Testis (tissue), 3 donors: ENCODE data around the gene CYP26A1. TPM values are rescaled to one million over a fixed set of nuclear protein-coding genes. Genes with fewer than 3 reads are reported as not detected.
A peak's percentile ranks its signal among the peaks of the same experiment; 100 is the strongest.

ENCODE experiments used
- DNase-seq: peaks from one replicate; pipeline ENCODE4 v3.0.0-alpha.2; 2019
- H3K27ac ChIP-seq, 2 donors: fragments of 200-600 bp; sonication (generic); one replicate each; pipeline ENCODE4 v1.5.1; 2019
- H3K27me3 ChIP-seq: fragments of 200-600 bp; sonication (generic); one replicate; pipeline ENCODE4 v1.5.1; 2019
- H3K36me3 ChIP-seq: fragments of 200-600 bp; sonication (generic); one replicate; pipeline ENCODE4 v1.5.1; 2017; ENCODE audit warnings: low read depth; ENCODE audit errors: missing control alignments
- H3K4me1 ChIP-seq: fragments of 200-600 bp; sonication (generic); one replicate; pipeline ENCODE4 v1.5.1; 2019
- H3K4me3 ChIP-seq, 2 donors: fragments of 200-600 bp; sonication (generic); one replicate each; pipeline ENCODE4 v1.5.1; 2017 to 2019
- H3K9me3 ChIP-seq: fragments of 200-600 bp; sonication (generic); one replicate; pipeline ENCODE4 v1.5.1; 2017
- POLR2A ChIP-seq: fragments of 450-650 bp; IDR thresholded peaks from one replicate; pipeline ENCODE4 v1.6.1; 2017; ENCODE audit warnings: antibody characterized with exemption, mild to moderate bottlenecking, moderate library complexity
- WGBS, 2 donors: methylation state at CpG; one replicate each; pipeline ENCODE4 v1.1.5; 2018; 5-methylcytosine and 5-hydroxymethylcytosine counted together
- intact Hi-C: fragments of 100-400 bp; cut with DNase I; formaldehyde crosslinking; loops from one replicate; pipeline ENCODE4 v1.15.1; 2023; ENCODE audit warnings: low total_unique reads
- polyA plus RNA-seq: library from polyadenylated mRNA; stranded (reverse); fragments of 350-450 nt; fragmentation: Illumina TruSeq; extraction: RNeasy Lipid Tissue Mini Kit (QIAGEN cat#74804); gene quantifications from one replicate; pipeline ENCODE4 v1.2.3, GENCODE V29; 2014; ENCODE audit warnings: low read depth, low replicate concordance; ENCODE audit not compliant: insufficient read depth
- total RNA-seq, 2 donors: library from RNA; depleted of rRNA; stranded (reverse); fragments of >200 nt; gene quantifications; one replicate each; pipeline ENCODE4 v1.2.3, GENCODE V29; 2016
- TF ChIP-seq, protein P1 (sequence below), 3 experiments: fragments of 450-650 bp in 2 of 3; fragments of 200-600 bp in 1 of 3; sonication (generic) in 1 of 3; IDR thresholded peaks; one replicate each; pipeline ENCODE4 v1.5.1; 2016 to 2019; ENCODE audit warnings: antibody characterized with exemption in 3 of 3, mild to moderate bottlenecking in 2 of 3, moderate library complexity in 1 of 3

CYP26A1 gene
- total and polyA plus RNA-seq, 3 donors from 2014 or later, result 0.57 TPM; not detected in 2

DNA sequence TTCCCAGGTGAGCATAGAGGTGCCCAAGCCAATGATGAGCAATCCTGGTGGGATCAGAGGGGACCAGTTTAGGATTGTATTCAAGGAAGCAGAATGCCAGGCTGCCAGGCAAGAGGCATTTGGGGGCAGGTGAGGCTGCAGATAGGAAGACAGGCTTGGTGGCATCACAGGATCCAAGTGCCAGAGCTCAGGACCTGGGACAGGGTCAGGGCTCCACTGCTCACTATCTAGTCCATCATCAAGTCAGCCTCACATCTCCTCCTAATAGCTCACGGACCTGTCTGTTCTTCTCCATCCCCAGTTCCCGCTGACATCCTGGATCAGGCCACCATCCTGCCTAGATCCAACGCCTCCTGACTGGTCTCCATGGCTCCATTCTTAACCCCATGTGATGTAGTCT lies 47.6 kb downstream of the CYP26A1 start:
- Histone ChIP-seq H3K36me3 (no peaks in the 10 kb centered on the region), H3K4me3 (no peak overlapping the region), H3K27me3 (no peaks in the 10 kb centered on the region), H3K4me1 (no peaks in the 10 kb centered on the region), H3K9me3 (no peaks in the 10 kb centered on the region), H3K27ac (no peak overlapping the region)
- no peak for DNase-seq
- intact Hi-C loops, result no loop called here
- 87 to 96% methylated on average over 3 of the region's 3 CpGs for WGBS, 2 donors
- no peak for TF ChIP-seq POLR2A

DNA sequence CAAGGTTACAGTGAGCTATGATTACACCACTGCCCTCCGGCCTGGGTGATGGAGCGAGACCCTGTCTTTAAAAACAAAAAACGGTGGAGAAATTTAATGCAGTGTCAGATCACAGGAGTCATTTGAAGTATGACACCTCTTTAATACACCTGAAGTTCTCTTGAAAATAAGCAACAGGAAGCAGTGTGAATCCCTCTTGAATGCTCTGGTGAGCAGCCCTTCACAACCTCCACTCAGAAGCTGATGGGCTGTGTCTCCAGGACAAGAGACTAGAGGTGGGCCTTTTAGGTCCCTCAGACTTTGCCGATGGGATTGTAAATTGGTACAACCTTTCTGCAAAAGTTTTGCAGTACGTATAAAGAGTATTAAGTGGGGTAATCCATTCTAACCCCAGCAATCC lies 50.1 kb downstream of the CYP26A1 start:
- H3K4me3 ChIP-seq, result no peak overlapping the region
- no peaks in the 10 kb centered on the region for H3K36me3 ChIP-seq
- intact Hi-C loops, result no loop called here
- 88 to 90% methylated on average over 5 of the region's 5 CpGs for WGBS, 2 donors
- no peaks in the 10 kb centered on the region for H3K4me1 ChIP-seq
- DNase-seq, result no peak
- TF ChIP-seq, protein P1, sequence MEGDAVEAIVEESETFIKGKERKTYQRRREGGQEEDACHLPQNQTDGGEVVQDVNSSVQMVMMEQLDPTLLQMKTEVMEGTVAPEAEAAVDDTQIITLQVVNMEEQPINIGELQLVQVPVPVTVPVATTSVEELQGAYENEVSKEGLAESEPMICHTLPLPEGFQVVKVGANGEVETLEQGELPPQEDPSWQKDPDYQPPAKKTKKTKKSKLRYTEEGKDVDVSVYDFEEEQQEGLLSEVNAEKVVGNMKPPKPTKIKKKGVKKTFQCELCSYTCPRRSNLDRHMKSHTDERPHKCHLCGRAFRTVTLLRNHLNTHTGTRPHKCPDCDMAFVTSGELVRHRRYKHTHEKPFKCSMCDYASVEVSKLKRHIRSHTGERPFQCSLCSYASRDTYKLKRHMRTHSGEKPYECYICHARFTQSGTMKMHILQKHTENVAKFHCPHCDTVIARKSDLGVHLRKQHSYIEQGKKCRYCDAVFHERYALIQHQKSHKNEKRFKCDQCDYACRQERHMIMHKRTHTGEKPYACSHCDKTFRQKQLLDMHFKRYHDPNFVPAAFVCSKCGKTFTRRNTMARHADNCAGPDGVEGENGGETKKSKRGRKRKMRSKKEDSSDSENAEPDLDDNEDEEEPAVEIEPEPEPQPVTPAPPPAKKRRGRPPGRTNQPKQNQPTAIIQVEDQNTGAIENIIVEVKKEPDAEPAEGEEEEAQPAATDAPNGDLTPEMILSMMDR (IDR thresholded peaks at IDR 0.05), result no peak
- TF ChIP-seq POLR2A, result no peak
- H3K9me3 ChIP-seq, result no peaks in the 10 kb centered on the region
- no peak overlapping the region for H3K27ac ChIP-seq
- H3K27me3 ChIP-seq, result no peaks in the 10 kb centered on the region

- H3K4me1 ChIP-seq, result no peaks in the 10 kb centered on the region
- no peak for TF ChIP-seq POLR2A
- TF ChIP-seq, protein P1 (IDR thresholded peaks at IDR 0.05), result no peak
- no peaks in the 10 kb centered on the region for H3K36me3 ChIP-seq
- 73 to 78% methylated on average over 6 of the region's 6 CpGs for WGBS, 2 donors
- H3K27me3 ChIP-seq, result no peaks in the 10 kb centered on the region
- no peaks in the 10 kb centered on the region for H3K9me3 ChIP-seq
- H3K27ac ChIP-seq, result no peak overlapping the region
- H3K4me3 ChIP-seq, result no peak overlapping the region
- no peak for DNase-seq
- intact Hi-C loops, result no loop called here
Measured at GRCh38 chr10:93124580-93125318, 51.1 kb downstream of the CYP26A1 start.

- TF ChIP-seq, protein P1 (IDR thresholded peaks at IDR 0.05), result no peak
- no peak for TF ChIP-seq POLR2A
- Histone ChIP-seq H3K4me1 (no peaks in the 10 kb centered on the region), H3K9me3 (no peaks in the 10 kb centered on the region), H3K4me3 (no peak overlapping the region), H3K27ac (no peak overlapping the region), H3K36me3 (no peaks in the 10 kb centered on the region), H3K27me3 (no peaks in the 10 kb centered on the region)
- 91 to 92% methylated on average over 2 of the region's 2 CpGs for WGBS, 2 donors
- DNase-seq, result no peak
- intact Hi-C loops, result no loop called here
Measured at GRCh38 chr10:93125966-93126365, 52.3 kb downstream of the CYP26A1 start.

- Histone ChIP-seq H3K4me3 (no peak overlapping the region), H3K27me3 (no peaks in the 10 kb centered on the region), H3K9me3 (no peaks in the 10 kb centered on the region), H3K4me1 (no peaks in the 10 kb centered on the region), H3K27ac (no peak overlapping the region), H3K36me3 (no peaks in the 10 kb centered on the region)
- DNase-seq, result no peak
- WGBS, 2 donors, result 80 to 86% methylated on average over 2 of the region's 2 CpGs
- TF ChIP-seq POLR2A, result no peak
- TF ChIP-seq, protein P1 (IDR thresholded peaks at IDR 0.05), result peak in 1 of 3 experiments; percentile 42
- intact Hi-C loops, result no loop called here
Measured at GRCh38 chr10:93126483-93127052, 52.9 kb downstream of the CYP26A1 start.

Other genes with a start within 250 kb of the CYP26A1 start
- gene EXOC6, start 225.4 kb upstream of the CYP26A1 start, total RNA-seq, result 10 to 100 TPM; 28.0 to 38.5 TPM
- 13.3 TPM for gene EXOC6, start 225.4 kb upstream of the CYP26A1 start, polyA plus RNA-seq
- gene CYP26C1, start 13.1 kb upstream of the CYP26A1 start, total RNA-seq, result under 1 TPM; 0.31 to 0.68 TPM
- gene CYP26C1, start 13.1 kb upstream of the CYP26A1 start, polyA plus RNA-seq, result 0.17 TPM